GM18499 (cell line): ENCODE results near the gene SH3PXD2A.
"Not testable (repeated sequence)": the region's sequence is repeated elsewhere in the genome, so short reads cannot be mapped to it uniquely, and the experiment has no call there.

Experiments used
- ATAC-seq: cut with Tn5 transposase; IDR thresholded peaks from one replicate; pipeline ENCODE4 v1.9.1; 2021; ENCODE audit warnings: moderate number of reproducible peaks; ENCODE audit not compliant: insufficient read depth, unreplicated experiment

Gene SH3PXD2A

DNA sequence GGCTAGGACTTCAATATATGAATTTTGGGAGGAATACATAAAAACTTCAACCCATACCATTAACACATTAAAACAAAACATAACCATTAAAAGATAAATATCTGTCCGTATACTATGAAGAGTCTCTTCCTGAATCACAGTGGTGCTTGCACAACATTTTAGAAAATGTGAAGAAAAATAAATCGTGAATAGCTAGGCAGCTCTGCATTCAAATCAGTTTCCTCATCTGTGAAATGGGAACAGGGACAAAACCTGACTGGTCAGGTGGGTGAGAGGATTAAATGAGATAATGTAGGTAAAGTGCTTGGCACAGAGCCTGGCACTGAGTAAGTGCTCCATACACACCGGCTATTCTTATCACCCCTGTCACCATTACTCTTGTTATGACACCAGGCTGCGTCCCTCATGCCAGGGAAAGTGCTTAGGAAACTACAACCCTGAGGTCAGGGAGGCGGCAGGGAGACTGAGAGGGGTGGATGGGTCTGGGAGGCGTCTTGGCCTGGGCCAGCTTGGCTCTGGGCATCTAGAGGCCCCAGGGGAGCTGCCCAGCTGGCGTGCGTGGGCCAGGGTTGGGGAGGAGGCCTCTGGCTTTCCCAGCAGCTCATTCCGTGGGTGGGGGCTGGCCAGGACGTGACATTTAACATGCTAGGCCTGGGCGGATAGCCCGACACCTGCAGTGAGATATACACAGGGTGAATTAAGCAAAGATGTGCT is 78.3 kb downstream of the SH3PXD2A start:
- ATAC-seq = no peak

DNA sequence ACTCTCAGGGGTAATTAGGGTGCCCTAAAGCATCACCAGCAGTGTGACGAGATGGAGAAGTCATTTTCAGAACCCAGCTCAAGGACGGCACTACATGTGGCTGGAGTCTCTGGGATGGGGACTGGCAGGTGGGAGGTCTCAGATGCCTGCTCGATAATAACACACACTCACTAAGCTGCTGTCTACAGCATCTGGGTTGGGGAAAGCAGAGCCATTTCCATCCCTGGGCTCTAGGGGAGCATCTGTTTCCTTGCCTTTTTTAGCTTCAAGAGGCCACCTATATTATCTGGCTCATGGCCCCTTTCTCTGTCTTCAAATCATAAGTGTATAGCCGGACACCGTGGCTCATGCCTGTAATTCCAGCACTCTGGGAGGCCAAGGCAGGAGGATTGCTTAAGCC is 79.6 kb downstream of the SH3PXD2A start:
- ATAC-seq = no peak

DNA sequence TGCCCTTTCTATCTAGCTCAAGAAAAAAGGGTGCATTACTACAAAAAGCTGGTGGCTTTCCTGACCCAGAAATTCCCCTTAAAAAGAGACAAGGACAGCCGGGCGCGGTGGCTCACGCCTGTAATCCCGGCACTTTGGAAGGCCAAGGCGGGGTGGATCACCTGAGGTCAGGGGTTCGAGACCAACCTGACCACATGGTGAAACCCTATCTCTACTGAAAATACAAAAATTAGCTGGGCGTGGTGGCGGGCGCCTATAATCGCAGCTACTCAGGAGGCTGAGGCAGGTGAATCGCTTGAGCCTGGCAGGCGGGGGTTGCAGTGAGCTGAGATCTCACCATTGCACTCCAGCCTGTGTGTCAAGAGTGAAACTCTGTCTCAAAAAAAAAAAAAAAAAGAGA is 82.5 kb downstream of the SH3PXD2A start:
- not testable (repeated sequence) for ATAC-seq

DNA sequence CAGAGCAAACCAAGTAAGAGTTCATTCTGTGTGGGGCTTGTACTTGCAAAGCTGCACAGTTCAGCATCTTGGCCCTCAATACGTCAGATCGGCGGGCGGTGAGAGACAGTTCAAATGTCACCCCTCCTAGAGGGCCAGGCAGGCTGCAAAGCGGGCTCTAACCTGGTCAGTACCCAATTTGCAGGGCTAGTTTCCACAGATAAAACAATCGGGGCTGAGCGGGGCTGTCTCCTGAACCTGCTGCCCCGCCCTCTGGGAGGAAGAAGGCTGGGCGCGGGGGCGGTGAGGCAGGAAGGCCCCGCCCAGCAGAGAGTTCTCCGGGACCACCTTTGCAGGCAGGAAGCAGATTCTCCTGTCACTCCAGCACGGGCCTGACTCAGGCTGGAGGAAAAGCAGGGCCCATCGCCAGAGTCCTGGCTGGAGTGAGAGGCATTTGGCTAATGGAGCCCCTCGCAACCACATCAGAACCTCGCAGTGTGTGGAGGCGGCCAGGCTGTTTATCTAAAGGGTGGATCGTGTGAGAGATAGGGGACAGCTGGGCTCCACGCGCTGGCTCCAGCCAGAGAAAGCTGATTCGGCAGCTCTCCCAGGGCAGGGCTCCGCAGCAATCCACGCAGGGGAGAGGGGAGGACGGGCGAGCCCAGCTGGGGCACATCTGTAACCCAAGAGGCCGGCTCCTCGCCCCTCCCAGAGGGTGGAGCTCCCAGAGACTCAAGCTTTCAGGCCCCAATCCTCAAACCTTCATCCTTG is 83.1 kb downstream of the SH3PXD2A start:
- no peak for ATAC-seq

DNA sequence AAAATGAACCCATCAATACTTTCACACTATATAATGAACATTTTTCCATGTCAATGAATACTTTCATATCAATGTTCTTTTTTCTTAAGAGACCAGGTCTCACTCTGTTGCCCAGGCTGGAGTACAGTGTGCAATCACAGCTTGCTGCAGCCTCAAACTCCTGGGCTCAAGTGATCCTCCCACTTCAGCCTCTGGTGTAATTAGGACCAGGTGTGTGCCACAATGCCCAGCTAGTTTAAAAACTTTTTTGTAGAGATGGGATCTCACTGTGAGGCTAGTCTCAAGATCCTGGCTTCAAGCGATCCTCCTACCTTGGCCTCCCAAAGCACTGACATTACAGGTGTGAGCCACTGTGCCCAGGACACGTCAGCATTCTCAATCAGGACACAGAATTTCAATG is 85.2 kb downstream of the SH3PXD2A start:
- no peak for ATAC-seq

DNA sequence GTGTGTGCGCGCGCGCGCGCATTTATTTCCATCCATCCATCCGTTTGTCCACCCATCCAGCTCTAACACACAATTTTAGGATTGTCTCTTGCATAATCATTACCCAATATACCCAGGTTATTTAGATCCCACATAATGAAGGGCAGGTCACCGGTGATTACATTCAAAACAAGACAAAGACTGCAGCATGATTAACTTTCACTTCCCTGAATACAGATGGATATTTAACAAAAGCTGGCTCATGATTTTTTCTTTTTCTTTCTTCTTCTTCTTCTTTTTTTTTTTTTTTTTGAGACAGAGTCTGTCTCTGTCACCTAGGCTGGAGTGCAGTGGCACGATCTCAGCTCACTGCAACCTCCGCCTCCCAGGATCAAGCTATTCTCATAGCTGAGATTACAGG is 86.2 kb downstream of the SH3PXD2A start:
- no peak for ATAC-seq

DNA sequence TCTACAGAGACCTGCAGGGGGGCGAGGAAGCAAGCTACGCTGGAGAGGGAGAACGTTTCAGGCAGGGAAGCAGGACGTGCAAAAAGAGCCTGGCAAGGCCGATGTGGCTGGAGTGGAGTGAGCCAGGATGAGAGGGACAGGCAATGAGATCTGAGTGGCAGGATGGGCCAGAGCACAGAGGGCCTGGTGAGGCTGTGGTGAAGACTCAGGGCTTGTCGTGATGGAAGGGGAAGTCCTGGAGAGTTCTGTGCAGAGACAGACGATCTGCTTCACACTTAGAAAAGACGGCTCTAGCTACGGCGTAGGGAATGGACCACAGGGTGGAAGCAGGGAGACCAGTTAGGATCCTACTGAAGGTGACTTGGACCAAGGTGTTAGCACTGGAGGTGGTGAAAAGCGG is 87.0 kb downstream of the SH3PXD2A start:
- no peak for ATAC-seq

DNA sequence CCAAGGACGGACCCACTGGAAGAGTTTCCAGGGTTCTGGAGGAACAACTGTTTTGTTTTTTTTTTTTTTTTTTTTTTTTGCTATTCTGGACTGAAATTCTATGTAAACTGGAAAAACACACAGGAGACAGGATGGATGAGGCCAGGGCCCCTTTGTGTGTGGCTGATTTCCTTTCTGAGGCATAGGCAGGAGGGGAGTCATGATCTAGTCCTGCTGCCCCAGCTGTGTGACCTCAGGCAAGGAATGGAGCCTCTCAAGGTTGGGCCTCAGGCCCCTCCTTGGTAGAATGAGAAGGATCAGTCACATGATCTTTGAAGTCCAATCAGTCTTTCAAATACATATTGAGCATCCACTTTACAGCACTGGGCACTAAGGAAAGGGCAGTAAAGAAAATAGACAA is 87.6 kb downstream of the SH3PXD2A start:
- ATAC-seq = no peak

DNA sequence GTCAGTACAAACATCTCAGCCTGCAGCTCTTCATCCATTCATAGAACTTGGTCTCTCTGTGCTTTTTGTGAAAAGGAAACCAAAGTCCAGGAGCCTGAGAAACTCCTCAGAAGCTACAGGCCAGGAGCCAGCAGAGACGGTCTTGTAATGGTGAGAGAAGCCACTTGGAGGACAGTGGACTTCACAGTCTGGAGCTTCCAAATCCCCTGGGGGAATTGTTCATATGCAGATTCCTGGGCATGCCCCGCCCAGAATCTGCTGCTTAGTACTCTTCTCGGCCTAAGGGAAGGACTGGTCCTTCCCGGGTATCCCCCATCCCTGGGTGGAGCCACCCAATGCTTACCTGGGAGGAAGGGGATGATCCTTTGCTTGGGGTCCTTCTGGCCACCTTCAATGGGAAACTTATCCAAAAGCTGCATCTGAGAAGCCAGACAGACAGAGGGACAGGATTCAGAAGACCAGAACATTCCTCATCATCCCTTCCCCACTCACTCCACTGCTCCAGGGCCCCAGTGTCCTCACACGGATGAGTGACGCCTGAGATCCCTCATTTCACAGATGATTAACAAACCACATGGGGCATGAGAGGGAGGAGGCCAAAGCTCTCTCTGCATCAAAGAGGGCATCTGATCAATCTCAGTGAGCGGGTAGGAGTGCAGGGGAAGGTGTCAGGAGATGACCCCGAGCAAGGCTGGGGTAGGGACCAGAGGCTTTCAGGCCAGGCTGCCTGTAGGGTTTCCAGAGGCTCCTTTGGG is 88.4 kb downstream of the SH3PXD2A start:
- ATAC-seq = no peak

DNA sequence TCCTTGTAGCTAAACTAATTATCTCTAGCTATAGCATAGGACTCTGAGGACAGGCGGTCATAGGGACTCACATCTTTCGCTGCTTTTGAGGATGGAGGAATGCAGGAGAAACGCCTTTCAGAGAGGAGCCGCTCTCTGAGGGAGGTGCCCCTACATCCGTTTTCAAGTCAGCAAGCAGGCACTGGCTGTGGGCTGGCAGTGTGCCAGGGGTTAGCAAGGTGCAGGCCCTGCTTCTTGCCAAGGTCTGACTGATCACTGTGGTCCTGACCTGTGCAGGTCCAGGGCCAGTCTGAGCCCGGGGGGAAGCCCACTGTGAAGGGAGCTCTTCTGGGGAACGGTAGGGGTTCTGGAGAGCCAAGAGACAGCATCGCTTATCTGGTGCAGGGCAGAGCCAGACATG is 89.4 kb downstream of the SH3PXD2A start:
- ATAC-seq = no peak

DNA sequence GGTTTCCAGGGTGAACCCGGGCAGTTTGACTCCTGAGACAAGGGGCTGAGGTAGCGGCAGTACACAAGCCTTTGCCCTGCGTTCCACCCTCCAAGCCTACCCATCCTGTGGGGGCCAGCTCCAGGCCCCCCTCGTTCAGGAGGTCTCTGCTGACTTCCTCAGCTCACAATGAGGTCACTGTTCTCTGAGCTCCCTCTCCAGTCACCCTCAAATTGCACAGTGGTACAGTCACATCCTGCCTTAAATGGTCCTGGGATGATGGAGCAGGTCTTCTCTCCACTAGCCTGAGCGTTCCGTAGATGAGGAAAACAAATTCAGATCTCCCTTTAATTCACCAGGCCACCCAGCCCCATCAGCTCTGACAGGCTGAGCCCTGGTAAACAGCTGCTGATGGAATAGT is 90.2 kb downstream of the SH3PXD2A start:
- no peak for ATAC-seq

DNA sequence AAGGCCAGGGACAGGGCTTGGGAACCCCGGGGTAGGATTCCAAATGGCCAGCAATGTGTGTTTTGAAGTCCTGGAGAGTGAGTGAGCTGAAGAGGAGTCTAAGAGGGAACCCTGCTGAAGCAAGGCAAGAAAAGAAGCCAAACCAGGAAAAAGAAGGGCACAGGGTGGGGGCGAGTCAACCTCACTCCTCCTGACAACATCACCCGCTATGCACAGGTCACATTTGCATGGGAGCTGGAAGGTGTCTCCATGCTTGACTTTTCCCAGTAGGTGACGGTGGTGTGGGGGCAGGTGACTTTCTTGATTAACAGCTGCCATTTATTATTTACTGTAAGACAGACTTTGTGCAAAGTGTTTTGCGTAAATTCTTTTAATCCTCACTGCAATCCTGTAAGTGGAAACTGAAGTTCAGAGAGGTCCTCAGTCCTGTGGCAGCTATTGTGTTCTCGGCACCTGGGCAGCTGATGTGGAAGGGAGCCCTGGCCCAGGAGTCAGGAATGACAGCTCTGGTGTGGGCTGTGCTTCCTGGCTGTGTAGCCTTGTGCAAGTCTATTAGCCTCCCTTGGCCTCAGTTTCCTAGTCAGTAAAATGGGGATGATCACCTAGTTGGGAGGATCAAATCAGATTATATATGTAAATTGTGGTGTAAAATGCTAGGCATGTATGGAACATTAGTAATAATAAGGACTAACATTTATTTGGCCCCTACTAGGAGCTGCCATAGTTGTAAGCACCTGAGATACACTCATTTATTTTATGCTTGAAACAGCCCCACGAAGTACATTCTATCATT is 90.9 kb downstream of the SH3PXD2A start:
- ATAC-seq = no peak

DNA sequence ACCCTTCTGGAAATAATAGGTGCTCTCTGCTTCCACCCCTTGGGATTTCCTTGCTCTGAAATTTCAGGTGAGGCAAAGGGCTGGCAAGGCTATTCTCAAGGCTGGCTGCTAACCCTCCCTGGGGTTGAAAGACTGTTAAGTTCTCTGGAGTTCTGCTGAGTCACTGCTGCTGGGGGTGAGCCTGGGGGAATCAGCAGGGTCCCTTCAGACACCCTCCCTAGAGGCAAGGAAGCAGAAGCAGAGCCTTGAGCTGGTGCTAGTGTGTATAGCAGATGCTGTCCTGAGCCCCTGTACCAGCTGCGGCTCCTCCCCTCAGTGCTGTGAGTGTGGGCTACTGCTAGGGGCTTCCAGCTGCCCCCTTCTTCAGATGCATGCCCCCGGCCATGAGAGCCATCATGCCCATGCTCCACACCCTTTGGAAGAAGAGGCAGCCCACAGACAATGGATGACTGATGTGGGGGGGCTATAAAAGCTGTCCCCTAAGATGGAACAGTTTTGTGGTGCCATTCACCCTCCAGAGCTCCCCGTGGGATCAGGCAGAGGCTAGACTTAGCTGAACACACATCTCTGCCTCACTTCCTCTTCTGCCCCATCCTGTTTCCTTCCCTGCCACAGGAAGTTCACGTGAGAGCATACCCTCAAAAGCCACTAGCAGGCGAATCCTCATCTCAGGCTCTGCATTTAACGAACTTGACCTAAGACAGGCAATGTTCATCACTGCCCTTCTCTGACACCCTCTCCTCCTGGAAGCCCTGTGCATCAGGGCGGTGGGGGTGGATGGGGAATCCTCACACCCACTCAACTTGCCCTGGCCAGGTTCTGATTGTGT is 91.8 kb downstream of the SH3PXD2A start:
- ATAC-seq = no peak

DNA sequence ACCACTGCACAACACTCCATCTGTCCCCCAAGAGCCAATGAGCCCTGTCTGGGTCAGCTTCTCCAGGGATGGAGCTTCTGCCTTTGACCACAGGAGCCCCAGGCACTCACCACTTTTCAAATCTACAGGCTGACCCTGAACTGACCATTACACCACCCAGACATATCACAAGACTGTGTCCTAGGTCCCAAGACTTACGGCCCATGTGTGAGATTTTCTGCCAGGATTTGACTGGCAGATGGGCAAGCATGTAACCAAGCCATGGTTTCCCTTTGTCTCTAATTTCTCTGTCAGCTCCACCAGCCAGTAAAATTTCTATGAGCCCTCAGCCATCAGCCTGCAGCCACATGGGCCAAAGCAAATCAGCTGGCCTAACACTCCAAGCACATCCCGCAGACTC is 92.5 kb downstream of the SH3PXD2A start:
- ATAC-seq = no peak

DNA sequence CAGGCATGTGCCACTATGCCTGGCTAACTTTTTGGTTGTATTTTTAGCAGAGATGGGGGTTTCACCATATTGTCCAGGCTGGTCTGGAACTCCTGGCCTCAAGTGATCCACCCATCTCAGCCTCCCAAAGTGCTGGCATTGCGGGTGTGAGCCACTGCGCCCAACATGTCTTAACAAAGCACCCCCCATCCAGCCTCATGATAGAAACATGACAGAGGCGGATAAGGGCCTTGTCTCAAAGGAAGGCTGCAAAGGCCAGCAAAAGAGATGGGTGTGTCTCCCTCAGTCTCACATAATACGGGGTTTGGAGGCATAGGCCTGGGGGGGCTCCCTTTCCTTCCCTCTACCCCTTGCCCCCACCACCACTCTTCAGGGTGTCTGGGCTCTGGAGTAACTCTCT is 93.2 kb downstream of the SH3PXD2A start:
- no peak for ATAC-seq

DNA sequence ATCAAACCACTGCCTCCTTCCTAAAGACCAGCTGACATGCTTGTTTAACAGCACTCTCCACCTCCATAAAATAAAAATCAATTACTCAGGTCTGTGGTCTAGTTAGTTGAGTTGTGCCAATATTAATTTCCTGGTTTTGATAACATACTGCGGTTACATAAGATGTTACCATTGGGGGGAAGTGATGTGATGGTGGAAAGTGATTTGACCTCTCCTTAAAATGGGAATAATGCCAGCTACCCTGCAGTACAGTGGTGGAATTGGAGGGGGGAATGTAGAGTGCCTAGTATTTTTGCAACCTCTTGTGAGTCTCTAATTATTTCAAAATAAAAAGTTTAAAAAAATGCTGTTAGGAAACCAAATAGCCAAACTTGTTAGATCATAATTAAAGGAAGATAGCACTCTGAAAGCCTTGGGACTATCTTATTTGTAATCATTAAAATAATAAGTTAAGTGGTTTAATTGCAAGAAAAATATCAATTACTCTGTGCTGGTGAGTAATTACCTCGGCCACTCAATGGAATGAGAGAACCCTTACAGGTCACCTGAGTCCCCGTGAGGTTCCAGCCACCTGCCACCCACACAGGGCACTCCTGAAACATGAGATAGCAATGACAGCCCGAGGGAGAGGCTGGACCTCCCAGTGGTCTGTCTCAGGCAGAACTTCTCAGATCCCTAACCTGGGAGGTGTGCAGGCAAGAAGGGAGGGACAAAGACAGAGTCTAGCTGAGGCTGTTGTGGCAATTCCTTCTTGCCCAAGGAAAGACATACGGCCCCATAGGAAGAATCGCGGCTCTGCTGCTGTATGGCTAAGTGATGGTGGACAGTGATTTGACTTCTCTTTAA is 94.1 kb downstream of the SH3PXD2A start:
- ATAC-seq = no peak

DNA sequence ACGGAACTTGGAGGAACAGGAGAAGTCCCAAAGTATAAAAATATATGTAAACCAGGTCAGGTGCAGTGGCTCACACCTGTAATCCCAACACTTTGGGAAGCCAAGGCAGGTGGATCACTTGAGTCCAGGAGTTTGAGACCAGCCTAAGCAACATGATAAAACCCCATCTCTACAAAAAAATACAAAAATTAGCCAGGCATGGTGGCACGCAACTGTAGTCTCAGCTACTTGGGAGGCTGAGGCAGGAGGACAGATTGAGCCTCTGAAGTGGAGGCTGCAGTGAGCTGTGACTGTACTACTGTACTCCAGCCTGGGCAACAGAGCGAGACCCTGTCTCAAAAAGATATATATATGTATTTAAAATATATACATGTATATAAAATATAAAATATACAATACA is 95.1 kb downstream of the SH3PXD2A start:
- ATAC-seq = not testable (repeated sequence)

DNA sequence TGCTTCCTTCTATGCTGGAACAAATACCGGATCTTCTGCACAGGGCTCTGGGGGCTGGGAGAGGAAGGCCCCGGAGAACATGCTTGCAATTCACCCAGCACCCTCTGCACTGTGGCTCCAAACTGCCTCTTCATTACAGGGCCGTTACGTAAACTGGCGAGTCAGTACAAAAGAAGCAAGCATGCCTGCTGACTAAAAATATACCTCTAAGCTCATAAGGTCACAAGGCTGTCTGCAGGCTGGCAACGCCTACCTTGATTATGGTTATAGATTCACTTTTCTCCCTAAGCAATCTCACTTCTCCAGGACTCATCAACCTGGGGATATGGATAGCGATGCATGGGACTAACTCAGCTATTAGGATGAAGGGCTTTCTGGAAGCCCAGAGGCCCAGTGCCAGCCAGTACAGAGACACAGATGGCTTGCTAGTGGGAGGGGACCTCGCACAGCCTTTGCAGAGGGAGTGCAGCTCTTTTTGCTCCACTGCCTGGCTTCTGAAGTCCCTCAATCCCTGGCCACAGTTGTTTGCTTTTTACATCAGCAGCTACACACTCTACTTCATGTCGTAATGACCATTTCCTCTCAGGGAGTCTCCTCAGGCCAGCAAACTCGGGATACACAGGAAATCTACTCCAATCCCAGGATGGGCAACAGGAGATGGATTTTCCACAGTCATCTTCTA is 96.1 kb downstream of the SH3PXD2A start:
- ATAC-seq = no peak
